Activated naive CD4-positive, alpha-beta T cell (primary cell): ENCODE measurements around the gene USP24.
"Not testable (repeated sequence)": the region's sequence is repeated elsewhere in the genome, so short reads cannot be mapped to it uniquely, and the experiment has no call there.

Experiments used
- DNase-seq, 4 experiments: peaks; one replicate each; lab custom pipeline; 2025; lab: John Stamatoyannopoulos, UW

The USP24 gene

GRCh38 chr1:55124470-55124869, 90.7 kb downstream of the USP24 start:
- no peak for DNase-seq

- DNase-seq = no peak
These were observed 94.6 kb downstream of the USP24 start for GRCh38 chr1:55120538-55120937.

- DNase-seq = no peak
These were observed 96.4 kb downstream of the USP24 start for GRCh38 chr1:55118651-55119329.

GRCh38 chr1:55117941-55118340, 97.2 kb downstream of the USP24 start:
- DNase-seq = no peak

- DNase-seq = not testable (repeated sequence)
These were observed 106.2 kb downstream of the USP24 start for GRCh38 chr1:55109005-55109404.

- no peak for DNase-seq
These were observed 108.1 kb downstream of the USP24 start for GRCh38 chr1:55107101-55107500.

GRCh38 chr1:55103891-55104290, 111.3 kb downstream of the USP24 start:
- no peak for DNase-seq

- DNase-seq = no peak
These were observed 120.1 kb downstream of the USP24 start for GRCh38 chr1:55095095-55095494.

- DNase-seq = no peak
These were observed 122.7 kb downstream of the USP24 start for GRCh38 chr1:55092475-55092874.

GRCh38 chr1:55089683-55090082, 125.5 kb downstream of the USP24 start:
- DNase-seq = no peak

GRCh38 chr1:55088413-55088812, 126.8 kb downstream of the USP24 start:
- DNase-seq = no peak

GRCh38 chr1:55087439-55087838, 127.7 kb downstream of the USP24 start:
- no peak for DNase-seq

GRCh38 chr1:55084257-55084656, 130.9 kb downstream of the USP24 start:
- DNase-seq = no peak

- DNase-seq = no peak
These were observed 133.3 kb downstream of the USP24 start for GRCh38 chr1:55081905-55082296.

- DNase-seq = no peak
These were observed 133.8 kb downstream of the USP24 start for GRCh38 chr1:55081188-55081904.

GRCh38 chr1:55079651-55080050, 135.5 kb downstream of the USP24 start:
- DNase-seq = no peak

- no peak for DNase-seq
These were observed 136.7 kb downstream of the USP24 start for GRCh38 chr1:55078470-55078869.

- no peak for DNase-seq
These were observed 138.8 kb downstream of the USP24 start for GRCh38 chr1:55076356-55076755.

GRCh38 chr1:55074455-55074854, 140.7 kb downstream of the USP24 start:
- no peak for DNase-seq

- no peak for DNase-seq
These were observed 141.8 kb downstream of the USP24 start for GRCh38 chr1:55073187-55073916.

- DNase-seq = no peak
These were observed 143.7 kb downstream of the USP24 start for GRCh38 chr1:55071477-55071876.

- DNase-seq = no peak
These were observed 144.6 kb downstream of the USP24 start for GRCh38 chr1:55070293-55071164.
